Measurements from ENCODE around the gene PLIN5. TPM values are rescaled to one million over a fixed set of nuclear protein-coding genes. Genes with fewer than 3 reads are reported as not detected.

PLIN5 gene
- polyA plus RNA-seq, 3 donors: 38.2 to 205 (median 66.1) TPM

DNA sequence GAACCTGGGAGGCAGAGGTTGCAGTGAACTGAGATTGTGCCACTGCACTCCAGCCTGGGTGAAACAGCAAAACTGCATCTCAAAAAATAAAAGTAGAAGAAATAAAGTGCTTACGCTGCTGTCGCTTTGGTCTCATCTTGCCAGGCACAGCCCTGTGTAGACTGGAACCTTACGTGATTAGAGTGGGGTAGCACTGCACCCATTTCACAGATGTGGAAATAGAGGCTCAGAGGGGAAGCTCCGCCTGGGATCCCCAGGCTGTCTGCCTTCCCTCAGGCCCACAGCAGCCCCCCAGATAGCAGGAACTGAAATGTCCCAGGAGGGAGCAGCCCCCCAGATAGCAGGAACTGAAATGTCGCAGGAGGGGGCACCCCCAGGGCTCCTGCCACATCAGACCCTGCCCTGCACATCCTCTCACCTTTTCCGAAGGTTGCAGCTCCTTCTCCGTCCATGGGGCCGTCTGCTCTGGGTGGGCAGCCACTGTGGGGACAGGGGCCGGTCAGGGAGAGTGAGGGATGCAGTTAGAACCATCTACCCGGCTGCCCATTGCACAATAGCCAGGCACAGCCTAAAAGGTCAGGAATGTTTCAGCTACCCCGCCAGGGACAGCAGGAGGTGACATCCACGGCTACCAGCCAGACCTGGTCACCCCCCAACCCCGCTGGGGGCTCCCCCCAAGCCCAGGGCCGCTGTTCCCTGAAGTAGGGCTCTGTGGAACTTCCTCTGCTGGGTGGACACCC is 18.7 kb downstream of the PLIN5 start:
- H3K27ac ChIP-seq (ENCODE audit: low read depth, low read length): no peak overlapping the region
- 64 to 82% (median 73%) methylated on average over 14 of the region's 14 CpGs for WGBS, 3 donors

GRCh38 chr19:4515732-4516131 is 19.3 kb downstream of the PLIN5 start:
- WGBS, 3 donors: 81 to 94% (median 85%) methylated on average over 5 of the region's 5 CpGs

DNA sequence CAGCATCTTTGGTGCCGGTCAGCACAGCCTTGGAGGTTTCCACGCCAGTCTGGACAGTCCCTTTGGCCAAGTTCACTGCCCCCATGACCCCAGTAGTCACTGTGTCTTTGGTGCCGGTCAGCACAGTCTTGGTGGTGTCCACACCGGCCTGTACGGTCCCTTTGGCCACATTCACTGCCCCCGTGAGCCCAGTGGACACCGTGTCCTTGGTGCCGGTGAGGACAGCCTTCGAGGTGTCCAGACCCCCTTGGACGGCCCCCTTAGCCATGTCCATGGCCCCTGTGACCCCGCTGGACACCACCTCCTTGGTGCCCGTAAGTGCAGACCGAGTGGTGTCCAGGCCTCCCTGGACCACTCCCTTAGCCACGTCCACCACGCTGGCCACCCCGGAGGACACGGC is 21.8 kb downstream of the PLIN5 start:
- WGBS, 3 donors: 85 to 91% (median 90%) methylated on average over 17 of the region's 17 CpGs
- H3K27ac ChIP-seq (ENCODE audit: low read depth, low read length): no peak overlapping the region

More at GRCh38 chr19:4515732-4516131, 19.3 kb downstream of the PLIN5 start:
- no peak overlapping the region for H3K27ac ChIP-seq (ENCODE audit: low read depth, low read length)

DNA sequence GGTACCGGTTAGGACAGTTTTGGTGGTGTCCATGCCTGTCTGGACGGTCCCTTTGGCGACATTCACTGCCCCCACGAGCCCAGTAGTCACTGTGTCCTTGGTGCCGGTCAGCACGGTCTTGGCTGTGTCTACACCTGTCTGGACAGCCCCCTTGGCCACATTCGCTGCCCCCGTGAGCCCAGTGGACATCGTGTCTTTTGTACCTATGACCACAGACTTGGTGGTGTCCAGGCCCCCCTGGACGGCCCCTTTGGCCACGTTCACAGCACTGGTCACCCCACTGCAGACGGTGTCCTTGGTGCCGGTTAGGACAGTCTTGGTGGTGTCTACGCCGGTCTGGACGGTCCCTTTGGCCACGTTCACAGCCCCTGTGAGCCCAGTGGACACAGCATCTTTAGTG is 23.0 kb downstream of the PLIN5 start:
- H3K27ac ChIP-seq (ENCODE audit: low read depth, low read length): no peak overlapping the region
- 85 to 89% (median 86%) methylated on average over 17 of the region's 17 CpGs for WGBS, 3 donors

GRCh38 chr19:4511300-4512054 is 23.5 kb downstream of the PLIN5 start:
- H3K27ac ChIP-seq (ENCODE audit: low read depth, low read length): no peak overlapping the region
- WGBS, 3 donors: 75 to 88% (median 88%) methylated on average over 27 of the region's 27 CpGs

DNA sequence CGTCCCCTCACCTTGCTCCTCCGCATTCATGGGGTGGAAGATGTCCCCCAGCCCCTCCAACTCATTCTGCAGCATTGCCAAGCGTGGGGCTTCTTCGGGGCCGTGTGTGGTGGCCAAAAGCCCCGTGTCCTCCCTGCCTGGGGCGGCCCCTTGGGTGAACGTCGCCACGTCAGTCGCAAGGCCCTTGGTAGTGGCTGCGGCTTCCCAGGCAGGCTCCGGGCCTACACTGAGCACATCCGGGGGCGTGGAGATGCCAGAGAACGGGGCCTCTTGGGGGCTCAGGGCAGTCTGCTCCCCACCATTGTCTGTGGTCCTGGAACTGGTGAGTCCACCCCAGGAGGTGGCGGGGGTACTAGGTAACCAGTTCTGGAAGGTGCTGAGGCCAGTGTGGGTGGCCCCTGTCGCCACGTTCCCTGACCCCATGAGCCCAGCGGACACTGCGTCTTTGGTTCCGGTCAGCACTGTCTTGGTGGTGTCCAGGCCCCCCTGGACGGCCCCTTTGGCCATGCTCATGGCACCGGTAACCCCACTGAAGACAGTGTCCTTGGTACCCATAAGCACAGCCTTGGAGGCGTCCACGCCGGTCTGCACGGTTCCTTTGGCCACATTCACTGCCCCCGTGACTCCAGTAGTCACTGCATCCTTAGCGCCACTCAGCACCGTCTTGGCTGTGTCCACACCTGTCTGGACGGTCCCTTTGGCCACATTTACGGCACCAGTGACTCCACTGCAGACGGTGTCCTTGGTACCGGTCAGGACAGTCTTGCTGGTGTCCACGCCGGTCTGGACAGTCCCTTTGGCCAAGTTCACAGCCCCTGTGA is 24.4 kb downstream of the PLIN5 start:
- H3K27ac ChIP-seq (ENCODE audit: low read depth, low read length): no peak overlapping the region
- 78 to 89% (median 87%) methylated on average over 37 of the region's 37 CpGs for WGBS, 3 donors

DNA sequence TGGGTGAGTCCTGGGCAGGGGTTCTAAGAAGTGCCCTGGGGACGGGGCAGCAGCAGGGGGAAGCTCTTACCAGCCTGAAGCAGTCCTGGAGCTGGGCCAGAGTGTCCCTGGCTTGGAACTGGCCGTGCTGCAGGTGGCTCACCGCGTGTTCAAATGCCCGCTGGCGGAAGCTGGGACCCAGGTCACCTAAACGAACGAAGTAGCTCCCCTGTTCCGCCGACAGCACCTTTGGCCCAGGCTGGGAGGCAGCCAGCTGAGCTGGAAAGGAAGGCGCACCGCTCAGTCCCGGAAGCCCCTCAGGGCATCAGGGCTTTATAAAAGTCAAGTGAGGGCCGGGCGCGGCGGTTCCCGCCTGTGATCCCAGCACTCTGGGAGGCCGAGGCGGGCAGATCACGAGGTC is 26.3 kb downstream of the PLIN5 start:
- 77 to 86% (median 82%) methylated on average over 20 to 21 of the region's 21 CpGs for WGBS, 3 donors
- no peak overlapping the region for H3K27ac ChIP-seq (ENCODE audit: low read depth, low read length)

DNA sequence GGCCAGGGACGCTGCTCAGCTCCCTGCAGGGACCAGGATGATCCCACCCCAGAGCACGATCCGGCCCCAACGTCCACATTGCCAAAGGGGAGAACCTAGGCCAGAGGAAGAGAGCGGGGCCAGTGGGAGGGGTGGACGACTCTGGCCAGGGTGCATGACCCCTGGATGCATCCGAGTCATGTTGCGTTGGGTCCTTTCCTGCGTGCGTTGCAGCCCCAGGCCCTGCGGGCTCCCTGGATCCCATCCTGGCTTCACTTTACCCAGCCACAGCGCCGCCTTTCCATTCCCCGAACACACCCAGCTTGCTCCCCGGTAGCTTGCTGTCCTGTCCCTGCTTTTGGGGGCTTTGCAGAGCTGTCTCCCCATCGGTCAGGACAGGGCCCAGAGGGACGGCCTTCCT is 27.2 kb downstream of the PLIN5 start:
- H3K27ac ChIP-seq (ENCODE audit: low read depth, low read length): no peak overlapping the region
- 62 to 75% (median 67%) methylated on average over 17 of the region's 17 CpGs for WGBS, 3 donors

- 79 to 84% (median 82%) methylated on average over 12 of the region's 12 CpGs for WGBS, 3 donors
- no peak overlapping the region for H3K27ac ChIP-seq (ENCODE audit: low read depth, low read length)
Observed at GRCh38 chr19:4507150-4507452, 27.9 kb downstream of the PLIN5 start.

GRCh38 chr19:4506449-4507149 is 28.4 kb downstream of the PLIN5 start:
- H3K27ac ChIP-seq (ENCODE audit: low read depth, low read length): no peak overlapping the region
- 82 to 89% (median 83%) methylated on average over 17 of the region's 17 CpGs for WGBS, 3 donors

- no peak overlapping the region for H3K27ac ChIP-seq (ENCODE audit: low read depth, low read length)
- WGBS, 3 donors: 92 to 97% (median 95%) methylated on average over 34 of the region's 34 CpGs
Observed at GRCh38 chr19:4505570-4506448, 29.2 kb downstream of the PLIN5 start.

- 65 to 95% (median 68%) methylated on average over 15 of the region's 15 CpGs for WGBS, 3 donors
- H3K27ac ChIP-seq (ENCODE audit: low read depth, low read length): no peak overlapping the region
Observed at GRCh38 chr19:4504891-4505569, 30.0 kb downstream of the PLIN5 start.

GRCh38 chr19:4504297-4504701 is 30.7 kb downstream of the PLIN5 start:
- WGBS, 3 donors: 74 to 87% (median 81%) methylated on average over 21 to 23 of the region's 23 CpGs
- no peak overlapping the region for H3K27ac ChIP-seq (ENCODE audit: low read depth, low read length)

DNA sequence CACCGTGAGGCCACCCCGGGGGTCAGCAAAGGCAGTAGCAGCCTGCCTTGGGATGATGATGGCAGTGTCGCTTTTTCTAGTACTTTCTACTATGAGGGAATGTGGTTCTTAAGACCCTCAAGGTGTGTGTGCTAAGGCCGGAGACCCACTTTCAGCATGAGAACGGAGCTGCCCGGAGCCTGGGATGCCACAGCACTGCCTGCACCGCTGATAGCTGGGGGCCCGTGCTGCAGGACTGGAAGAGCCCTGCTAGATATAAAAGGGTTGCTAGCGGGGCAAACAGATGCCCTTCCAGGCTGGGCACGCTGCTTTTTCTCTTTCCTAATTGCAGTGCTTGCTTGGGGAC is 31.2 kb downstream of the PLIN5 start:
- WGBS, 3 donors: 75 to 91% (median 80%) methylated on average over 10 of the region's 10 CpGs
- no peak overlapping the region for H3K27ac ChIP-seq (ENCODE audit: low read depth, low read length)

DNA sequence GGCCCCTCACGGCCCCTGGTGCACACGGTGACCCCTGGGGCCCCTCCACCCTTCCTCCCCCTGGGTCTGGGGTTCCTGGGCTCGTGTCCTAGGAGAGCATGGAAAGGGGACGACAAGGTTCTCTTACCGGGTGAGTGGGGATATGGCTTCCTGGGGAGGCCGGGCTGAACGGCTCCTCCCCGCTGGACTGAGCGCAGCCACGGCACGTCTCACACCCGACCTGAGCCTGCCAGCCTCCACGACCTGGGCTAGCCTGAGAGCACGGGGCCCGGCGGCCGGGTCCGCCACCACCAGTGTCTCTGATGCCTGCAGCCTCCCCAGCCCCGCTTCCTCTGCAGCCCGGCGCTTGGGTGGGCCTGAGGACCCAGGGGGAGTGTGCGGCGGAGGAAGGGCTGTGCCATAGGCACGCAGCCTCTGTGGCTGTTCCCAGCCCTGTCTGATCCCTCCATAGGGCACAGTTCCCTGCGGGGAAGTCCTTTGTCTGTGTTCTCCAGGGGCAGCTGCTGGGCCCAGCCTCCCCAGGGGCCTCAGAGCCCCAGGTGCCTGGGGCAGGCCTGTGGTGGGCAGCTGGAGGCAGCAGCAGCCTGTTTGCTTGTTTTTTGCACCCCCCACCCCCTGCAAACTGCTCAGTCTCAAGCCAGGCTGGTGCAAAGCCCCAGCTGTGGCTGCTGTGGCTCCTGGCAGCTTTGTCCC is 31.7 kb downstream of the PLIN5 start:
- 80 to 91% (median 86%) methylated on average over 24 to 25 of the region's 25 CpGs for WGBS, 3 donors
- H3K27ac ChIP-seq (ENCODE audit: low read depth, low read length): no peak overlapping the region

- no peak overlapping the region for H3K27ac ChIP-seq (ENCODE audit: low read depth, low read length)
- WGBS, 3 donors: 77 to 87% (median 84%) methylated on average over 37 of the region's 37 CpGs
Observed at GRCh38 chr19:4502282-4503131, 32.5 kb downstream of the PLIN5 start.

Measured in adipose tissue (tissue), 3 donors.